Nephron progenitor cell (in vitro differentiated cells): Measurements from ENCODE around the gene CRYBG3.

Source experiments
- DNase-seq: peaks from one replicate; pipeline ENCODE4 v3.0.0; 2021
- H3K27ac Mint-ChIP-seq: 2 replicates; pipeline ENCODE4 v1.8.0; 2021; ENCODE audit warnings: mild to moderate bottlenecking, moderate library complexity, mixed read lengths
- H3K27me3 Mint-ChIP-seq: 2 replicates; pipeline ENCODE4 v1.8.0; 2021; ENCODE audit warnings: mild to moderate bottlenecking, low read depth, mixed read lengths; ENCODE audit not compliant: poor library complexity
- H3K36me3 Mint-ChIP-seq: 2 replicates; pipeline ENCODE4 v1.8.0; 2021; ENCODE audit warnings: low read depth, mixed read lengths
- H3K4me1 Mint-ChIP-seq: 2 replicates; pipeline ENCODE4 v1.8.0; 2021; ENCODE audit warnings: mixed read lengths
- H3K4me3 Mint-ChIP-seq: 2 replicates; pipeline ENCODE4 v1.8.0; 2021; ENCODE audit warnings: mild to moderate bottlenecking, moderate library complexity, mixed read lengths
- H3K9me3 Mint-ChIP-seq: 2 replicates; pipeline ENCODE4 v1.8.0; 2021; ENCODE audit warnings: mild to moderate bottlenecking, moderate library complexity, mixed read lengths
- TF ChIP-seq, protein P1 (sequence below): fragments of 200-600 bp; sonication (generic); IDR thresholded peaks from 2 replicates; pipeline ENCODE4 v1.5.0; 2021; ENCODE audit warnings: antibody characterized with exemption

Gene CRYBG3

DNA sequence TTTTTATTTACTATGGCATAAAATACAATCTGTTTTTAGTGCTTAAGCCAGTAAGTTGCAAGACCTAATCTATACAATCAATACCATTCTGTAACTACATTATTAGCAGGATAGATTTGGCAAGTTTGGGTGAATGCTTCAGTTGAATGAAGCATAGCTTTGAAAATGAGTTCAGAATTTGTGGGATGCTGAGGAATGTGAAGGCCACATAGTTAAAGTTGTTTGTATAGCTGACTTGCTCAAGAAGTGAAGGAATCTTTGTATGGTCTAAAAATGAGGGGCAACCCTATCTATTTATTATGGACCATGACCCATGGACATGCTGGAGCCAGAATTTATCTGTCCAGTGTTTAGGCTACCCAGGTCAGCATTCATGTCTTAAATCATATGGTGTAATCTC, 58.5 kb downstream of the CRYBG3 start:
- no peaks in the 10 kb centered on the region for H3K36me3 Mint-ChIP-seq
- H3K4me3 Mint-ChIP-seq: no peak overlapping the region
- TF ChIP-seq, protein P1, sequence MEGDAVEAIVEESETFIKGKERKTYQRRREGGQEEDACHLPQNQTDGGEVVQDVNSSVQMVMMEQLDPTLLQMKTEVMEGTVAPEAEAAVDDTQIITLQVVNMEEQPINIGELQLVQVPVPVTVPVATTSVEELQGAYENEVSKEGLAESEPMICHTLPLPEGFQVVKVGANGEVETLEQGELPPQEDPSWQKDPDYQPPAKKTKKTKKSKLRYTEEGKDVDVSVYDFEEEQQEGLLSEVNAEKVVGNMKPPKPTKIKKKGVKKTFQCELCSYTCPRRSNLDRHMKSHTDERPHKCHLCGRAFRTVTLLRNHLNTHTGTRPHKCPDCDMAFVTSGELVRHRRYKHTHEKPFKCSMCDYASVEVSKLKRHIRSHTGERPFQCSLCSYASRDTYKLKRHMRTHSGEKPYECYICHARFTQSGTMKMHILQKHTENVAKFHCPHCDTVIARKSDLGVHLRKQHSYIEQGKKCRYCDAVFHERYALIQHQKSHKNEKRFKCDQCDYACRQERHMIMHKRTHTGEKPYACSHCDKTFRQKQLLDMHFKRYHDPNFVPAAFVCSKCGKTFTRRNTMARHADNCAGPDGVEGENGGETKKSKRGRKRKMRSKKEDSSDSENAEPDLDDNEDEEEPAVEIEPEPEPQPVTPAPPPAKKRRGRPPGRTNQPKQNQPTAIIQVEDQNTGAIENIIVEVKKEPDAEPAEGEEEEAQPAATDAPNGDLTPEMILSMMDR: no peak
- no peak overlapping the region for H3K27ac Mint-ChIP-seq
- no peaks in the 10 kb centered on the region for H3K27me3 Mint-ChIP-seq
- H3K4me1 Mint-ChIP-seq: no peaks in the 10 kb centered on the region
- DNase-seq: no peak
- H3K9me3 Mint-ChIP-seq: peaks cover 5% of the 10 kb centered on the region

DNA sequence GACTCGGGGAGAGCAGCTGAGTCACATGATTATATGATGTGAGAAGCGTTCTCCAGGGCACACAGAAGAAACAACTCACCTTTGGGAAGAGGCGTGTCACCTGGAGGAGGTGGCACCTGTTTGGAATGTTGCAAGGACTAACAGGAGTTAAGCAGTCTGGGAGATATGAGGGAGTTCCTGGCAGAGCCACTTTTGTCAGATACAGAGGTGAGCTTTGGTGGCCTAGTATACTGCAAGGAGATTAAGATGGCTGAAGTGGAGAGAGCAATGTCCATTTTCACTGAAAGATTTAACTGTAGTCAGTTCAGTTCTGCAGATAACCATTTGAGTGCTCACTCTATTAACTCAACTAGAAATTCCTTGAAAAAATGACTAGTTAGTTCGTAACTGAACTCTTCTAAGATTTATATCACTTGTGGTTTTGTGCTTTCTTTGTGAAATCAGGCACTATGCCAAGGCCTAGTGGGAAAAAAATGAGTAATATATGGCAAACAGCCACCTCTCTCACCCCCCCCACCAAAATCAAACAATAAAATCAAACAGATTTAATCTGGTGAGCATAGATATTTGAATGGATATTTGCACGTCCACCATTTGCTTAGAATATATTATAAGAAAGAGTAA, 61.3 kb downstream of the CRYBG3 start:
- no peak overlapping the region for H3K4me3 Mint-ChIP-seq
- H3K36me3 Mint-ChIP-seq: no peaks in the 10 kb centered on the region
- H3K9me3 Mint-ChIP-seq: no peaks in the 10 kb centered on the region
- H3K4me1 Mint-ChIP-seq: no peaks in the 10 kb centered on the region
- no peak for DNase-seq
- H3K27ac Mint-ChIP-seq: no peak overlapping the region
- no peaks in the 10 kb centered on the region for H3K27me3 Mint-ChIP-seq
- TF ChIP-seq, protein P1: no peak

DNA sequence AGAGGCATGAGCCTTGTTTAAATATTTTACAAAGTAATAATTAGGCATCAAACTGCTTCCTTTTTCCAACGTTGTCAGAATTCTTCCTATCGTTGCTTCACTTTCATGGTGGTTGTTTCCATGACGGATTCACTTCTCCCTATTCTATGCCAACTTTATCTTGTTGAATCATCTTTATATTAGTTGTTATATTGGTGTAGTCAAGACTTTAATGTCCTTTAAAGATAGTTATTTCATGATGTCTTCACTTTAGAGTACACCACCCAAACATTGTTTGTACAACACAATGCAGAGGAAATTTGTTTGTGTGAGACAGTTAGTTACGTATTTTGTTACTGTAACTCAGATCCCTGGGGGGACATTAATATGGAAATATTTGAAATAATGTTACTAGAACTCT, 61.9 kb downstream of the CRYBG3 start:
- H3K27ac Mint-ChIP-seq: no peak overlapping the region
- TF ChIP-seq, protein P1: no peak
- no peaks in the 10 kb centered on the region for H3K36me3 Mint-ChIP-seq
- H3K9me3 Mint-ChIP-seq: no peaks in the 10 kb centered on the region
- no peaks in the 10 kb centered on the region for H3K4me1 Mint-ChIP-seq
- no peaks in the 10 kb centered on the region for H3K27me3 Mint-ChIP-seq
- no peak for DNase-seq
- H3K4me3 Mint-ChIP-seq: no peak overlapping the region

DNA sequence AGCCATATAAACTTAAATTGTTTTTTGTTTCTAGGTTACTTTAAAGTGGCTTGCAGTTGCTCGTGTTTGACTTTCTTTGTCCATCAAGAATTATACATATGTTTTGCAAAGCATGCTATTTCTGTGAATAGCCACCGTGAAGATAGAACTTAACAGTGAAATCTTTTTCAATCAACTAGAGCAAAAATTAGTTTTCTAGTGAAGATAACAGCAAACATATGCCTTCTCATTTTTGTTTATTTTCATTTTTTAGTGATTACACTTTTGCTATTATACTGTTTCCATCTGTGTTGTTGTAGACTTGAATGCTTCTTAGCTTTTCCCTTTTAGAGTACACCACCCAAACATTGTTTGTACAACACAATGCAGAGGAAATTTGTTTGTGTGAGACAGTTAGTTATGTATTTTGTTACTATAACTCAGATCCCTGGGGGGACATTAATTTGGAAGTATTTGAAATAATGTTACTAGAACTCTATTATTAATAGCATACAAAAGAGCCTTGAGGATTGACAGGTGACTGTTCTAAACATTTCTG, 62.8 kb downstream of the CRYBG3 start:
- H3K4me1 Mint-ChIP-seq: no peaks in the 10 kb centered on the region

DNA sequence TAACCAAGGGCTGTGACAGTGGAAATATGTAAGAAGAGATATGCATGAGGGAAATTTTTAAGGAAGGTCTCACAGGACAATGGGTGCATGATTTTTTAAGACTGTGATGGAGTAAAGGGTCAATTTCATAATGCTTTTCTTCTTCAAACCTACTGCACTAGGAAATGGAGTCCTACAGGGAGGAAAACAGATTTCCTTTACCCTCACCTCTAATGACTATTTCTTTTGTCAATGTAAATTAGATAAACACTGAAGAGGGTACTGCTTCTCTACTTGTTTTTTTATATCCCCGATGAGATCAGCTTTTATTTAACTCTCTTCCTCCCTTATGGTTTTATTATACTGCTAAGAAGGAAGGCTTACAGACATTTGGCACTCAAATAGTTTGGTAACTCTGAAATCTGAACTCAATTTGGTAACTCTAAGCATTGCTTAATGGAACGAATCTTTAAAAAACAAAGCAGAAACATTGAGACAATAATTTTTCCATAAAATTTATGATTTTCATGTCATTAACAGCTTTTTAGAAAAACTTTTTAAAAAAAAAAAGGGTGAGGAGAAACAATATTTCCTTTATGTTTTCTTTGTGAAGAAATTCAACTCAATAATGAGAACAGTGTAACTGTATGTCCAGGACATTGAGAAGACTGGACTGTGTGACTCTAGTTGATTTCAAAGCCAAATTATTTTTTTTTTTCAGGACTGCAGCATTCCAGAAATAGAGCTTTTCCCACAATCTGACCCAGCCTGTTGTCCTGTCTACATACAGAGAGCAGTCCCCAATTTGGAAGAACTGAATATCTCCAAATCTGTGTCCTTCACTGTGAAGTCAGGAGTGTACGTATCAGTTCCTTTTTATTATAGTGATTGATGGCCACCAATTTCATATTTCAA, 64.4 kb downstream of the CRYBG3 start:
- Mint-ChIP-seq H3K27me3 (no peaks in the 10 kb centered on the region), H3K27ac (no peak overlapping the region), H3K4me1 (no peaks in the 10 kb centered on the region), H3K36me3 (no peaks in the 10 kb centered on the region), H3K4me3 (no peak overlapping the region), H3K9me3 (no peaks in the 10 kb centered on the region)
- TF ChIP-seq, protein P1: no peak
- no peak for DNase-seq

More for the DNA sequence above, 62.8 kb downstream of the CRYBG3 start:
- no peaks in the 10 kb centered on the region for H3K36me3 Mint-ChIP-seq
- H3K27ac Mint-ChIP-seq: no peak overlapping the region
- no peak overlapping the region for H3K4me3 Mint-ChIP-seq
- TF ChIP-seq, protein P1: no peak
- no peaks in the 10 kb centered on the region for H3K27me3 Mint-ChIP-seq
- no peaks in the 10 kb centered on the region for H3K9me3 Mint-ChIP-seq
- no peak for DNase-seq
